Left ventricle myocardium inferior (tissue), 1 donor: Measurements from ENCODE around the gene MMADHC. TPM values are rescaled to one million over a fixed set of nuclear protein-coding genes. Genes with fewer than 3 reads are reported as not detected.

Experiments used
- DNase-seq: peaks from one replicate; pipeline ENCODE4 v3.0.0-alpha.2; 2020
- H3K27ac ChIP-seq: fragments of 200-600 bp; replicated peaks from 2 replicates; pipeline ENCODE4 v1.8.0; 2021
- H3K27me3 ChIP-seq: fragments of 200-600 bp; 2 replicates; pipeline ENCODE4 v1.8.0; 2021; ENCODE audit warnings: low read depth
- H3K36me3 ChIP-seq: fragments of 200-600 bp; 2 replicates; pipeline ENCODE4 v1.8.0; 2021
- H3K4me1 ChIP-seq: fragments of 200-600 bp; 2 replicates; pipeline ENCODE4 v1.8.0; 2021
- H3K4me3 ChIP-seq: fragments of 200-600 bp; 2 replicates; pipeline ENCODE4 v1.8.0; 2021; ENCODE audit warnings: mild to moderate bottlenecking, moderate library complexity
- H3K9me3 ChIP-seq: fragments of 200-600 bp; replicated peaks from 2 replicates; pipeline ENCODE4 v1.8.0; 2021
- intact Hi-C: fragments of 100-400 bp; cut with micrococcal nuclease; formaldehyde crosslinking; loops from one replicate; pipeline ENCODE4 v1.11.0; 2022
- total RNA-seq: library from RNA; stranded (reverse); fragmentation: NEBNext Ultra II Directional; extraction: Animal tissue kit (Norgen Biotek cat#: 25700); gene quantifications from one replicate; pipeline ENCODE4 v1.2.1, GENCODE V29; 2021
- TF ChIP-seq, protein P1 (sequence below): fragments of 200-600 bp; IDR thresholded peaks from 2 replicates; pipeline ENCODE4 v1.8.0; 2021; ENCODE audit warnings: antibody characterized with exemption, mild to moderate bottlenecking, borderline replicate concordance
- donor health status: DM: no; HTN: yes; CAD: no; lungs with severe emphysema.

MMADHC gene
- total RNA-seq, 1 donor from 2014 or later = 109 TPM

DNA sequence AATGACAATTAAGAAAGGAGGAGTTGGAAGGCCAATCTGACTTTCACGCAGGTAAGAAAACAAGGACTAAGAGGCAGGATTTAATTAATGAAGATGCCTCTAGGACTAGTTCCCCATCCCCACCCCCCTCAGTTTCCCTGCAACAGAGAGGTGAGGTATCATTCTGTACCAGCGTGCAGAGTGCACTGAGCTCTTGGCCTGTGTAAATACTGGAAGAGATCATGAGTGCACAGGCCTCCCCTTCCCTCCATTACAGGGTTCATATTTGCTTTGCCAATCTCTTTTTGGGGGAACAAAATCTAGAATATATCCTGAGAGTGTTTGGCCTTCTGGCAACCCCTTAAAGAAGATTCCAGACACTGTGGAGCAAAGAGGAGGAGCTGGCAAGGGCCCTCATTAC is 60.9 kb downstream of the MMADHC start:
- peaks cover 23% of the 10 kb centered on the region for H3K27me3 ChIP-seq
- H3K9me3 ChIP-seq = peaks cover 19% of the 10 kb centered on the region
- TF ChIP-seq, protein P1, sequence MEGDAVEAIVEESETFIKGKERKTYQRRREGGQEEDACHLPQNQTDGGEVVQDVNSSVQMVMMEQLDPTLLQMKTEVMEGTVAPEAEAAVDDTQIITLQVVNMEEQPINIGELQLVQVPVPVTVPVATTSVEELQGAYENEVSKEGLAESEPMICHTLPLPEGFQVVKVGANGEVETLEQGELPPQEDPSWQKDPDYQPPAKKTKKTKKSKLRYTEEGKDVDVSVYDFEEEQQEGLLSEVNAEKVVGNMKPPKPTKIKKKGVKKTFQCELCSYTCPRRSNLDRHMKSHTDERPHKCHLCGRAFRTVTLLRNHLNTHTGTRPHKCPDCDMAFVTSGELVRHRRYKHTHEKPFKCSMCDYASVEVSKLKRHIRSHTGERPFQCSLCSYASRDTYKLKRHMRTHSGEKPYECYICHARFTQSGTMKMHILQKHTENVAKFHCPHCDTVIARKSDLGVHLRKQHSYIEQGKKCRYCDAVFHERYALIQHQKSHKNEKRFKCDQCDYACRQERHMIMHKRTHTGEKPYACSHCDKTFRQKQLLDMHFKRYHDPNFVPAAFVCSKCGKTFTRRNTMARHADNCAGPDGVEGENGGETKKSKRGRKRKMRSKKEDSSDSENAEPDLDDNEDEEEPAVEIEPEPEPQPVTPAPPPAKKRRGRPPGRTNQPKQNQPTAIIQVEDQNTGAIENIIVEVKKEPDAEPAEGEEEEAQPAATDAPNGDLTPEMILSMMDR = no peak
- no peaks in the 10 kb centered on the region for H3K4me1 ChIP-seq
- no peaks in the 10 kb centered on the region for H3K36me3 ChIP-seq
- H3K4me3 ChIP-seq = no peak overlapping the region
- DNase-seq = no peak
- intact Hi-C loops = no loop called here
- no peak overlapping the region for H3K27ac ChIP-seq

DNA sequence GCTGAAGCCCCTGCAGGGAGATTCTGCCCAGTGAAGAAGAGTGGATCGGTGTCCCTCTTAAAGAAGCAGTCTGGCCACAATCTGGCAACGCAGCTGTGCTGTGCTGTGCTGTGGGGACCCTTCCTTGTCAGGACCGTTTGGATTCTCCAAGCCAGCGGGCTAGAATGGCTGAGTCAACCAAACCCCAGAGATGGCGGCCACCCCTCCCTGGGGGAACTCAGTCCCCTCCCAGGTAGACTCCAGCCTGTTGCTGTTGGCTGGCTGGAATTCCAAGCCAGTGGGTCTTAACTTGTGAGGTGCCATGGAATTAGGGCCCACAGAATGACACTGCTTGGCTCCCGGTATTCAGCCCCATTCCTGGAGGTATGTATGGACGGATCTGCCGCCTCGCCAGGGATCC is 62.3 kb downstream of the MMADHC start:
- DNase-seq = no peak
- intact Hi-C loops = no loop called here

More for the DNA sequence above, 62.3 kb downstream of the MMADHC start:
- H3K4me1 ChIP-seq = no peaks in the 10 kb centered on the region
- TF ChIP-seq, protein P1 = no peak
- H3K27me3 ChIP-seq = peaks cover 20% of the 10 kb centered on the region
- peaks cover 22% of the 10 kb centered on the region for H3K9me3 ChIP-seq
- H3K4me3 ChIP-seq = no peak overlapping the region
- H3K36me3 ChIP-seq = no peaks in the 10 kb centered on the region
- no peak overlapping the region for H3K27ac ChIP-seq
